ENCODE data around the gene NCK2.

NCK2 gene

GRCh38 chr2:105744909-105745853 is at the start of gene NCK2:
NCK2 (plus strand) TSS chr2:105744912; CDS start chr2:105855064, 110,152 bp downstream.
- DNase-seq, result peak; percentile 19

GRCh38 chr2:105697781-105698449 is 46.8 kb upstream of the NCK2 start:
- no peak for DNase-seq

- no peak for DNase-seq
These were observed 45.9 kb upstream of the NCK2 start for GRCh38 chr2:105698820-105699219.

GRCh38 chr2:105701042-105701441 is 43.7 kb upstream of the NCK2 start:
- no peak for DNase-seq

- no peak for DNase-seq
These were observed 36.0 kb upstream of the NCK2 start for GRCh38 chr2:105708697-105709096.

- DNase-seq, result no peak
These were observed 33.3 kb upstream of the NCK2 start for GRCh38 chr2:105711394-105711793.

GRCh38 chr2:105712166-105712915 is 32.4 kb upstream of the NCK2 start:
- no peak for DNase-seq

GRCh38 chr2:105712981-105713596 is 31.6 kb upstream of the NCK2 start:
- DNase-seq, result no peak

GRCh38 chr2:105714141-105714540 is 30.6 kb upstream of the NCK2 start:
- DNase-seq, result no peak

- no peak for DNase-seq
These were observed 25.7 kb upstream of the NCK2 start for GRCh38 chr2:105718846-105719481.

- no peak for DNase-seq
These were observed 22.7 kb upstream of the NCK2 start for GRCh38 chr2:105721991-105722511.

- DNase-seq, result no peak
These were observed 21.9 kb upstream of the NCK2 start for GRCh38 chr2:105722726-105723297.

- no peak for DNase-seq
These were observed 21.3 kb upstream of the NCK2 start for GRCh38 chr2:105723431-105723830.

GRCh38 chr2:105725388-105725787 is 19.3 kb upstream of the NCK2 start:
- no peak for DNase-seq

- DNase-seq, result no peak
These were observed 14.5 kb upstream of the NCK2 start for GRCh38 chr2:105730170-105730569.

- DNase-seq, result no peak
These were observed 13.2 kb upstream of the NCK2 start for GRCh38 chr2:105731511-105731910.

- no peak for DNase-seq
These were observed 12.6 kb upstream of the NCK2 start for GRCh38 chr2:105732101-105732500.

GRCh38 chr2:105732955-105733607 is 11.6 kb upstream of the NCK2 start:
- no peak for DNase-seq

- DNase-seq, result no peak
These were observed 10.8 kb upstream of the NCK2 start for GRCh38 chr2:105733875-105734274.

GRCh38 chr2:105734762-105735538 is 9.8 kb upstream of the NCK2 start:
- no peak for DNase-seq
